ENCODE measurements around the gene MDP1.

Gene MDP1

DNA sequence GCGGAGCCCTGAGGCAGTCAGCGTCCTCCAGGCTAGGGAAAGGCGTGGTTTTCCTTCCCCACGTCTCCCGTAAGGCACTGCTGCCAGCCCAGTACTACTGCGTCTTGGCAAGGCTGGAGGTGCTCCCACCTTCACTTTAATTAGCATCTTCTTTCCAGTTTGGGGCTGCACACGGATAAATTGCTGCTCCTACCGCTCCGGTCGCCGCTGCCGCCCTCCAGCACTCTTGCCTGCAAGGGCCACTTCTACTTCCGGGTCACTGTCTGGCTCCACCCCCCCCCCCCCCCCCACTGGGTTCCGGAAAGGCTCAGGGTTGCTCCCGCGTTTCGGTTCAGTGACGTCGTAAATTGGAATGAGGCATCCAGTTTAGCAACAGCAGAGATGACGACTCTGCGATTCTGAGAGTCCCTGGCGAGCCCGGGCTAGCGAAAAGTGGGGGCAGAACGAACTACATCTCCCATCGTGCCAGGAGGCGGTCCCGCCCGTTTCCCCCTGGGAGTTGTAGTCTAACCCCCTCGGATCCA lies 16.3 kb upstream of the MDP1 start, which contains the start of gene NEDD8:
TSS of gene NEDD8 (minus strand) at position 247 of the 524 bp plus-strand sequence. CDS start at position 147, 100 bp downstream.
- Histone ChIP-seq H3K9me3 (ENCODE audit: low read length) (no peaks in the 10 kb centered on the region), H3K27me3 (ENCODE audit: insufficient read depth, low read length) (no peaks in the 10 kb centered on the region), H3K9ac (ENCODE audit: low read length) (peak within 1 kb of the TSS; percentile 82), H3K4me3 (ENCODE audit: low read depth, low read length, poor library complexity, severe bottlenecking) (peak within 1 kb of the TSS; percentile 87), H3K79me2 (ENCODE audit: insufficient read depth, low read length) (peaks cover 22% of the 10 kb centered on the region), H3K4me1 (ENCODE audit: insufficient read depth, low read length, severe bottlenecking) (peaks cover 27% of the 10 kb centered on the region), H3F3A (ENCODE audit: insufficient read depth, low read length) (0 out of 2 replicates have a peak, but pooled peaks cover 3% of the 10 kb centered on the region), H3K9me2 (ENCODE audit: low read depth, low read length) (no peaks in the 10 kb centered on the region), H3K27ac (ENCODE audit: low read depth, low read length, poor library complexity, severe bottlenecking) (peak within 1 kb of the TSS; percentile 70), H3K36me3 (ENCODE audit: insufficient read depth, low read length) (peaks cover 38% of the 10 kb centered on the region), H2AFZ (ENCODE audit: low read length) (0 out of 2 replicates have a peak within 1 kb of the TSS, but pooled peaks have one; percentile 73), H4K20me1 (ENCODE audit: insufficient read depth, low read length) (no peaks in the 10 kb centered on the region), H3K4me2 (ENCODE audit: low read length) (peak within 1 kb of the TSS; percentile 92)
- TF ChIP-seq, protein P1, sequence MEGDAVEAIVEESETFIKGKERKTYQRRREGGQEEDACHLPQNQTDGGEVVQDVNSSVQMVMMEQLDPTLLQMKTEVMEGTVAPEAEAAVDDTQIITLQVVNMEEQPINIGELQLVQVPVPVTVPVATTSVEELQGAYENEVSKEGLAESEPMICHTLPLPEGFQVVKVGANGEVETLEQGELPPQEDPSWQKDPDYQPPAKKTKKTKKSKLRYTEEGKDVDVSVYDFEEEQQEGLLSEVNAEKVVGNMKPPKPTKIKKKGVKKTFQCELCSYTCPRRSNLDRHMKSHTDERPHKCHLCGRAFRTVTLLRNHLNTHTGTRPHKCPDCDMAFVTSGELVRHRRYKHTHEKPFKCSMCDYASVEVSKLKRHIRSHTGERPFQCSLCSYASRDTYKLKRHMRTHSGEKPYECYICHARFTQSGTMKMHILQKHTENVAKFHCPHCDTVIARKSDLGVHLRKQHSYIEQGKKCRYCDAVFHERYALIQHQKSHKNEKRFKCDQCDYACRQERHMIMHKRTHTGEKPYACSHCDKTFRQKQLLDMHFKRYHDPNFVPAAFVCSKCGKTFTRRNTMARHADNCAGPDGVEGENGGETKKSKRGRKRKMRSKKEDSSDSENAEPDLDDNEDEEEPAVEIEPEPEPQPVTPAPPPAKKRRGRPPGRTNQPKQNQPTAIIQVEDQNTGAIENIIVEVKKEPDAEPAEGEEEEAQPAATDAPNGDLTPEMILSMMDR (IDR thresholded peaks at IDR 0.05; ENCODE audit: low read length), result no peak
- no peak for TF ChIP-seq EZH2 (IDR thresholded peaks at IDR 0.05; ENCODE audit: borderline replicate concordance, low read length)

DNA sequence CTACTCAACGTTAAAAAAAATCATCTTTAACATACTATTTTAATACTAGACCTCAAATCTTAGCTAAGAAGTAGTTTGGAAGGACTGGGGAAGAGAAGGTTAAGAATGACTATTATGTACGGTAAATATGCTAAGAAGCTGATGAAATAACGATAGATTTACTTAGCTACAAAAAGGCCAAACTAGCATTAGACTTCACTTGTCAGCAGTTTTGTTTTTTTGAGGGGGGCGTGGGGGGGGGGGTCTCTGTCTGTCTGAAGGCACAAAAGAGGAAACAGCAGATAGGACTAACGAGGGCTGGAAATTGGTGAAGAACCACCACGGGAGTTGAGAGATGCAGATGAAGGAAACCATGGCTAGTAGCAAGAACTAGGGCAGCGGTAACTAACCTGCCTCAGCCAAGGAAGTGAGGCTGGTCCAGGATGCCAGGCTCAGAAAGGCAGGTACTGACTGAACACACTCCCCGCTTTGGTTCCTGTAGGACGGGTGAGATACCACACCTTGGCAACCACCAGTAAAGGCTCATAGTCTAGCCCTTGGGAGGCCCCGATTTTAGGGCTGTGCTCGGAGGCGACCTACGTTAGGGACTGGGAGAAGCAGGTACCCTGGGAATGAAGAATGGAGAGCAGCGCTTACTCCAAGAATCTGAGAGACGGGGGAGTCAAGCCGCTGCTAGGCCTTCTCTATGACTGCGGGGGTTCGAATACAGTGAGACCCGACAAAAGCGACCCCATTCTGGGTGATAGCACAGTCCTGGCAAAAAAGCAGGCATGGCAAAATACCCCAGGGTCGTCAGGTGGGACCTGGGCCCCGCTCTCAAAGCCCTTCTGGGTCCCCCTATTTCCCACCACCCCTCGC lies 15.6 kb upstream of the MDP1 start:
- peaks cover 29% of the 10 kb centered on the region for H3K79me2 ChIP-seq (ENCODE audit: insufficient read depth, low read length)
- H3K4me1 ChIP-seq (ENCODE audit: insufficient read depth, low read length, severe bottlenecking), result peaks cover 27% of the 10 kb centered on the region
- H4K20me1 ChIP-seq (ENCODE audit: insufficient read depth, low read length), result no peaks in the 10 kb centered on the region
- H3K4me2 ChIP-seq (ENCODE audit: low read length), result peak overlapping the region; percentile 92
- no peaks in the 10 kb centered on the region for H3K27me3 ChIP-seq (ENCODE audit: insufficient read depth, low read length)
- H3K9me3 ChIP-seq (ENCODE audit: low read length), result no peaks in the 10 kb centered on the region
- H3F3A ChIP-seq (ENCODE audit: insufficient read depth, low read length), result 0 out of 2 replicates have a peak, but pooled peaks cover 3% of the 10 kb centered on the region
- peak overlapping the region; percentile 82 for H3K9ac ChIP-seq (ENCODE audit: low read length)
- peak overlapping the region; percentile 87 for H3K4me3 ChIP-seq (ENCODE audit: low read depth, low read length, poor library complexity, severe bottlenecking)
- peaks cover 37% of the 10 kb centered on the region for H3K36me3 ChIP-seq (ENCODE audit: insufficient read depth, low read length)
- no peaks in the 10 kb centered on the region for H3K9me2 ChIP-seq (ENCODE audit: low read depth, low read length)
- TF ChIP-seq EZH2 (IDR thresholded peaks at IDR 0.05; ENCODE audit: borderline replicate concordance, low read length), result no peak
- TF ChIP-seq, protein P1 (IDR thresholded peaks at IDR 0.05; ENCODE audit: low read length), result no peak
- peak overlapping the region; percentile 11 for H3K27ac ChIP-seq (ENCODE audit: low read depth, low read length, poor library complexity, severe bottlenecking)
- no peak overlapping the region for H2AFZ ChIP-seq (ENCODE audit: low read length)

DNA sequence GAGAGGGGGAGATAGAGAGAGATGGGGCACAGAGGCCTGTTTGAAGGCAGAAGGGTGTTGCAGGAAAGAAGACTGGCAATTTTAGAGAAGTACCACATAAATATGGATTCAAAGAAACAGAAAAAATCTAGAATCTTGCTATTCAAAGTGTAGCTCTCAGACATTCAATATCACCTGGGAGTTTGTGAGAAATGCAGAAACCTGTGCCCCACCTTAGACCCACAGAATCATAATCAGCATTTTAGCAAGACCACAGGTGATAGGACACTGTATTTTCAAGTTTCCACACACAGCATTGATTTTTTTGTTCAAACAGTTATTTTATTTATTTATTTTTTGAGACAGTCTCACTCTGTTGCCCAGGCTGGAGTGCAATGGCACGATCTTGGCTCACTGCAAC lies 13.0 kb upstream of the MDP1 start:
- peaks cover 27% of the 10 kb centered on the region for H3K36me3 ChIP-seq (ENCODE audit: insufficient read depth, low read length)
- H3K9ac ChIP-seq (ENCODE audit: low read length), result no peak overlapping the region
- H3K9me3 ChIP-seq (ENCODE audit: low read length), result no peaks in the 10 kb centered on the region
- no peak overlapping the region for H3K4me3 ChIP-seq (ENCODE audit: low read depth, low read length, poor library complexity, severe bottlenecking)
- no peak for TF ChIP-seq EZH2 (IDR thresholded peaks at IDR 0.05; ENCODE audit: borderline replicate concordance, low read length)
- TF ChIP-seq, protein P1 (IDR thresholded peaks at IDR 0.05; ENCODE audit: low read length), result no peak
- H3K4me1 ChIP-seq (ENCODE audit: insufficient read depth, low read length, severe bottlenecking), result peaks cover 19% of the 10 kb centered on the region
- no peak overlapping the region for H2AFZ ChIP-seq (ENCODE audit: low read length)
- no peaks in the 10 kb centered on the region for H3K9me2 ChIP-seq (ENCODE audit: low read depth, low read length)
- H3K79me2 ChIP-seq (ENCODE audit: insufficient read depth, low read length), result peaks cover 53% of the 10 kb centered on the region
- H3K27me3 ChIP-seq (ENCODE audit: insufficient read depth, low read length), result no peaks in the 10 kb centered on the region
- 0 out of 2 replicates have a peak, but pooled peaks cover 2% of the 10 kb centered on the region for H3F3A ChIP-seq (ENCODE audit: insufficient read depth, low read length)
- no peaks in the 10 kb centered on the region for H4K20me1 ChIP-seq (ENCODE audit: insufficient read depth, low read length)
- H3K27ac ChIP-seq (ENCODE audit: low read depth, low read length, poor library complexity, severe bottlenecking), result no peak overlapping the region
- no peak overlapping the region for H3K4me2 ChIP-seq (ENCODE audit: low read length)
